ENCODE data around the gene ZNF43.
"Not testable (repeated sequence)": the region's sequence is repeated elsewhere in the genome, so short reads cannot be mapped to it uniquely, and the experiment has no call there.

Gene ZNF43

GRCh38 chr19:21835810-21836444 is at the start of gene ZNF43:
ZNF43 (minus strand) TSS chr19:21836182; CDS start chr19:21836038, 144 bp downstream.
- no peak for DNase-seq (ENCODE audit: low spot score)

- not testable (repeated sequence) for DNase-seq (ENCODE audit: low spot score)
Measured at GRCh38 chr19:21885516-21885915, 49.5 kb upstream of the ZNF43 start.

- not testable (repeated sequence) for DNase-seq (ENCODE audit: low spot score)
Measured at GRCh38 chr19:21884786-21885185, 48.8 kb upstream of the ZNF43 start.

GRCh38 chr19:21883516-21883915 is 47.5 kb upstream of the ZNF43 start:
- no peak for DNase-seq (ENCODE audit: low spot score)

GRCh38 chr19:21880761-21881160 is 44.8 kb upstream of the ZNF43 start:
- not testable (repeated sequence) for DNase-seq (ENCODE audit: low spot score)

GRCh38 chr19:21878646-21879045 is 42.7 kb upstream of the ZNF43 start:
- DNase-seq (ENCODE audit: low spot score): no peak

GRCh38 chr19:21877976-21878375 is 42.0 kb upstream of the ZNF43 start:
- no peak for DNase-seq (ENCODE audit: low spot score)

GRCh38 chr19:21876608-21877007 is 40.6 kb upstream of the ZNF43 start:
- not testable (repeated sequence) for DNase-seq (ENCODE audit: low spot score)

- DNase-seq (ENCODE audit: low spot score): no peak
Measured at GRCh38 chr19:21856773-21857514, 21.0 kb upstream of the ZNF43 start.

- no peak for DNase-seq (ENCODE audit: low spot score)
Measured at GRCh38 chr19:21851596-21852345, 15.8 kb upstream of the ZNF43 start.

- DNase-seq (ENCODE audit: low spot score): no peak
Measured at GRCh38 chr19:21850656-21851255, 14.8 kb upstream of the ZNF43 start.

- DNase-seq (ENCODE audit: low spot score): peak; percentile 14
Measured at GRCh38 chr19:21848706-21849105, 12.7 kb upstream of the ZNF43 start.

- DNase-seq (ENCODE audit: low spot score): no peak
Measured at GRCh38 chr19:21843081-21843480, 7.1 kb upstream of the ZNF43 start.

GRCh38 chr19:21841488-21842097 is 5.6 kb upstream of the ZNF43 start:
- DNase-seq (ENCODE audit: low spot score): no peak

GRCh38 chr19:21841081-21841480 is 5.1 kb upstream of the ZNF43 start:
- no peak for DNase-seq (ENCODE audit: low spot score)

- DNase-seq (ENCODE audit: low spot score): no peak
Measured at GRCh38 chr19:21839976-21840375, 4.0 kb upstream of the ZNF43 start.

GRCh38 chr19:21838646-21839045 is 2.7 kb upstream of the ZNF43 start:
- no peak for DNase-seq (ENCODE audit: low spot score)

GRCh38 chr19:21835429-21835809 is 563 bp downstream of the ZNF43 start:
- no peak for DNase-seq (ENCODE audit: low spot score)

- no peak for DNase-seq (ENCODE audit: low spot score)
Measured at GRCh38 chr19:21833733-21834132, 2.2 kb downstream of the ZNF43 start.

GRCh38 chr19:21824679-21825078 is 11.3 kb downstream of the ZNF43 start:
- DNase-seq (ENCODE audit: low spot score): no peak

- DNase-seq (ENCODE audit: low spot score): no peak
Measured at GRCh38 chr19:21823224-21823623, 12.8 kb downstream of the ZNF43 start.

GRCh38 chr19:21812448-21812847 is 23.5 kb downstream of the ZNF43 start:
- no peak for DNase-seq (ENCODE audit: low spot score)
